Tibial artery (tissue), 4 donors: Measurements from ENCODE around the gene PSEN1.
A peak's percentile ranks its signal among the peaks of the same experiment; 100 is the strongest.

Experiments used
- DNase-seq, 2 donors: peaks; one replicate each; pipeline ENCODE4 v3.0.0-alpha.2; 2019
- H3K27ac ChIP-seq, 2 donors: fragments of 200-600 bp; sonication (generic) in 1 of 2; 1 replicate in 1 of 2; 2 replicates in 1 of 2; pipeline ENCODE4 v1.5.1; 2018 to 2019; ENCODE audit warnings: mild to moderate bottlenecking in 1 of 2
- H3K27me3 ChIP-seq, 2 donors: fragments of 200-600 bp; sonication (generic) in 1 of 2; one replicate each; pipeline versions ENCODE4 v1.5.1 to v1.6.0; 2016 to 2019
- H3K36me3 ChIP-seq, 3 donors: fragments of 200-600 bp; sonication (generic) in 2 of 3; one replicate each; pipeline ENCODE4 v1.5.1; 2016 to 2019; ENCODE audit warnings: mild to moderate bottlenecking in 2 of 3
- H3K4me1 ChIP-seq, 4 donors: fragments of 200-600 bp; sonication (generic) in 2 of 4; 1 replicate in 3 of 4; 2 replicates in 1 of 4; pipeline ENCODE4 v1.5.1; 2016 to 2019
- H3K4me3 ChIP-seq, 2 donors: fragments of 200-600 bp; sonication (generic) in 1 of 2; 1 replicate in 1 of 2; 2 replicates in 1 of 2; pipeline ENCODE4 v1.5.1; 2018 to 2019; ENCODE audit warnings: mild to moderate bottlenecking in 2 of 2
- H3K9me3 ChIP-seq, 3 donors: fragments of 200-600 bp; sonication (generic) in 1 of 3; one replicate each; pipeline ENCODE4 v1.5.1; 2016 to 2019
- CTCF ChIP-seq, 2 experiments: fragments of 200-600 bp in 1 of 2; fragments of 450-650 bp in 1 of 2; IDR thresholded peaks; one replicate each; pipeline ENCODE4 v1.5.1; 2017 to 2019; ENCODE audit warnings: antibody characterized with exemption in 2 of 2, mild to moderate bottlenecking in 1 of 2, moderate library complexity in 1 of 2
- intact Hi-C: fragments of 100-400 bp; cut with DNase I; formaldehyde crosslinking; loops from one replicate; pipeline ENCODE4 v1.15.0; 2023; ENCODE audit warnings: low total_unique reads

PSEN1 gene

GRCh38 chr14:73125746-73126145, 10.6 kb upstream of the PSEN1 start:
- H3K9me3 ChIP-seq, result no peaks in the 10 kb centered on the region
- peaks cover 21 to 45% (median 25%) of the 10 kb centered on the region in 3 donors for H3K36me3 ChIP-seq
- intact Hi-C loops, result loop anchor here (10.0 kb wide), 1 partner anchor 61 kb away; no protein-coding TSS in a partner anchor
- DNase-seq, result no peak
- TF ChIP-seq CTCF (IDR thresholded peaks at IDR 0.05), result no peak
- no peaks in the 10 kb centered on the region for H3K27me3 ChIP-seq
- no peak overlapping the region for H3K27ac ChIP-seq
- no peaks in the 10 kb centered on the region for H3K4me1 ChIP-seq
- H3K4me3 ChIP-seq, result no peak overlapping the region

GRCh38 chr14:73133795-73134194, 2.5 kb upstream of the PSEN1 start:
- intact Hi-C loops, result no loop called here
- Histone ChIP-seq H3K9me3 (no peaks in the 10 kb centered on the region), H3K36me3 (no peaks in the 10 kb centered on the region), H3K27me3 (no peaks in the 10 kb centered on the region), H3K4me1 (peaks cover 0 to 19% (median 11%) of the 10 kb centered on the region in 4 donors), H3K27ac (no peak overlapping the region), H3K4me3 (no peak overlapping the region)
- DNase-seq, result no peak
- no peak for TF ChIP-seq CTCF (IDR thresholded peaks at IDR 0.05)

GRCh38 chr14:73136085-73136386, 271 bp upstream of the PSEN1 start:
- intact Hi-C loops, result no loop called here
- Histone ChIP-seq H3K4me1 (peaks cover 0 to 27% (median 13%) of the 10 kb centered on the region in 4 donors), H3K27ac (peak overlapping the region; percentile 92 to 93), H3K4me3 (peak overlapping the region; percentile 89 to 92), H3K36me3 (no peaks in the 10 kb centered on the region), H3K9me3 (no peaks in the 10 kb centered on the region), H3K27me3 (no peaks in the 10 kb centered on the region)
- TF ChIP-seq CTCF (IDR thresholded peaks at IDR 0.05), result no peak
- no peak for DNase-seq

GRCh38 chr14:73140811-73141323, 4.6 kb downstream of the PSEN1 start:
- no peaks in the 10 kb centered on the region for H3K9me3 ChIP-seq
- H3K4me1 ChIP-seq, result peaks cover 0 to 30% (median 17%) of the 10 kb centered on the region in 4 donors
- no peak overlapping the region for H3K4me3 ChIP-seq
- intact Hi-C loops, result no loop called here
- no peak for TF ChIP-seq CTCF (IDR thresholded peaks at IDR 0.05)
- H3K27ac ChIP-seq, result no peak overlapping the region
- no peaks in the 10 kb centered on the region for H3K36me3 ChIP-seq
- no peak for DNase-seq
- H3K27me3 ChIP-seq, result no peaks in the 10 kb centered on the region

DNA sequence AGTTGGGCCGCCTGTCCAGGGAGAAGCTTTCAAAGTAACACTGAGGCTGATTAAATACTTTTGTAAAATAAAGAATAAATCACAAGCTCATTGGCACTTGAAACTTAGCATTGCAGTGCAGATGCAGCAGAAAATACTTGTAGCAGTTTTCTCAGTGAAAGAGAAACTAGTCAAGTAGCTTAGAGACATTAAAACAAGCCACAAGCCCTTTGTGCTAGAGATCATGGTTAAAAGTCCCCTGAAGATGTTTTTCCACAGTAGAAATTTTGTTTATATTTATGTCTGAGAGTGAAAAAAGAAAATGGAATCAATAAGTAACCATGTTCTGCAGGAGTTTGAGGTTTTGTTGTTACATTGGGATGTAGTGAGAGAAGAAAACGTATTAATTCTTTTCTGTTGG, 5.9 kb downstream of the PSEN1 start:
- no peak overlapping the region for H3K4me3 ChIP-seq
- DNase-seq, result no peak
- intact Hi-C loops, result no loop called here
- no peaks in the 10 kb centered on the region for H3K9me3 ChIP-seq
- H3K27me3 ChIP-seq, result no peaks in the 10 kb centered on the region
- no peak for TF ChIP-seq CTCF (IDR thresholded peaks at IDR 0.05)
- H3K27ac ChIP-seq, result no peak overlapping the region
- H3K4me1 ChIP-seq, result peaks cover 0 to 26% (median 15%) of the 10 kb centered on the region in 4 donors
- no peaks in the 10 kb centered on the region for H3K36me3 ChIP-seq

DNA sequence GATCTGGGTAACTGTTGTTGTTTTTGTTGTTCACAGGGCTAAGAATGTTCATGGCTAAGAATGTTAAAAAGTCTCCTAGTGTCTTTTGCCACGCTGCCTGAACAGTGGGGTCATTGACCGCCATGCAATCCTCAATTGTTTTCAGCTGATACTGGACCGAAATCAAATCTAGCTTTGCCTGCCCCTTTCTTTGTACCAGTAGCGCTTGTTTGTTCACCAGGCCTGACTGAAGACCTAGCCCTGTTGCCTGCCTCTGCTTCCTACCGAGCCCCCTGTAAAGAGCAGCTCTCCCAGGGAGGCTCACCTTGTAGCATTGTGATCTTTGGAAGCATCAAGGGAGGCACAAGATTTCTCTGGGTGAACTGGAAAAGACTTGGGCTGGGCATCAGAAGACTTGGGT, 6.7 kb downstream of the PSEN1 start:
- no peak overlapping the region for H3K27ac ChIP-seq
- H3K4me3 ChIP-seq, result no peak overlapping the region
- H3K9me3 ChIP-seq, result no peaks in the 10 kb centered on the region
- intact Hi-C loops, result no loop called here
- H3K4me1 ChIP-seq, result peaks cover 0 to 19% (median 8%) of the 10 kb centered on the region in 4 donors
- no peaks in the 10 kb centered on the region for H3K27me3 ChIP-seq
- peaks cover 2 to 4% (median 3%) of the 10 kb centered on the region in 3 donors for H3K36me3 ChIP-seq
- no peak for TF ChIP-seq CTCF (IDR thresholded peaks at IDR 0.05)
- no peak for DNase-seq
